Middle frontal gyrus (tissue), 1 donor: ENCODE data around the gene SLC25A41.

ENCODE experiments used
- DNase-seq: peaks from one replicate; pipeline ENCODE4 v3.0.0-alpha.2; 2015; ENCODE audit warnings: low spot score; ENCODE audit errors: extremely low spot score

SLC25A41 gene

GRCh38 chr19:6433663-6434062 lies at the start of gene SLC25A41:
Gene SLC25A41, minus strand, starts transcription at chr19:6433763. Its CDS starts 70 bp downstream, at chr19:6433693.
- no peak for DNase-seq

- no peak for DNase-seq
Measured at GRCh38 chr19:6483235-6483634, 49.7 kb upstream of the SLC25A41 start.

GRCh38 chr19:6482343-6482686 lies 48.8 kb upstream of the SLC25A41 start:
- DNase-seq: no peak

- DNase-seq: no peak
Measured at GRCh38 chr19:6481541-6482342, 48.2 kb upstream of the SLC25A41 start, which contains the start of gene DENND1C. Gene DENND1C, minus strand, starts transcription at chr19:6481787. Its CDS starts 92 bp downstream, at chr19:6481695.

GRCh38 chr19:6480848-6481415 lies 47.4 kb upstream of the SLC25A41 start:
- DNase-seq: no peak

GRCh38 chr19:6479836-6480398 lies 46.4 kb upstream of the SLC25A41 start:
- no peak for DNase-seq

- DNase-seq: no peak
Measured at GRCh38 chr19:6478815-6479214, 45.3 kb upstream of the SLC25A41 start.

- DNase-seq: no peak
Measured at GRCh38 chr19:6476896-6477431, 43.4 kb upstream of the SLC25A41 start.

- DNase-seq: no peak
Measured at GRCh38 chr19:6476155-6476895, 42.8 kb upstream of the SLC25A41 start.

- no peak for DNase-seq
Measured at GRCh38 chr19:6475321-6476108, 42.0 kb upstream of the SLC25A41 start.

- no peak for DNase-seq
Measured at GRCh38 chr19:6473647-6474046, 40.1 kb upstream of the SLC25A41 start.

- DNase-seq: no peak
Measured at GRCh38 chr19:6472713-6473112, 39.1 kb upstream of the SLC25A41 start.

GRCh38 chr19:6471076-6471475 lies 37.5 kb upstream of the SLC25A41 start:
- no peak for DNase-seq

GRCh38 chr19:6470173-6470572 lies 36.6 kb upstream of the SLC25A41 start:
- no peak for DNase-seq

GRCh38 chr19:6467384-6467783 lies 33.8 kb upstream of the SLC25A41 start:
- DNase-seq: no peak

GRCh38 chr19:6466526-6467248 lies 33.1 kb upstream of the SLC25A41 start:
- DNase-seq: no peak

GRCh38 chr19:6465663-6466062 lies 32.1 kb upstream of the SLC25A41 start:
- DNase-seq: no peak

GRCh38 chr19:6465006-6465405 lies 31.4 kb upstream of the SLC25A41 start:
- DNase-seq: no peak

GRCh38 chr19:6464070-6464873 lies 30.7 kb upstream of the SLC25A41 start, which contains the start of gene CRB3:
Gene CRB3, plus strand, starts transcription at chr19:6464271. Its CDS starts 431 bp downstream, at chr19:6464702.
- DNase-seq: no peak
